DMS114 treated with DMSO at 0.1 percent for 48 hours (cell line): ENCODE data around the gene NATD1.
"Not testable (repeated sequence)": the region's sequence is repeated elsewhere in the genome, so short reads cannot be mapped to it uniquely, and the experiment has no call there.

ENCODE experiments used
- DNase-seq: peaks from one replicate; lab custom pipeline; 2025; ENCODE audit not compliant: unreplicated experiment; lab: John Stamatoyannopoulos, UW

NATD1 gene

DNA sequence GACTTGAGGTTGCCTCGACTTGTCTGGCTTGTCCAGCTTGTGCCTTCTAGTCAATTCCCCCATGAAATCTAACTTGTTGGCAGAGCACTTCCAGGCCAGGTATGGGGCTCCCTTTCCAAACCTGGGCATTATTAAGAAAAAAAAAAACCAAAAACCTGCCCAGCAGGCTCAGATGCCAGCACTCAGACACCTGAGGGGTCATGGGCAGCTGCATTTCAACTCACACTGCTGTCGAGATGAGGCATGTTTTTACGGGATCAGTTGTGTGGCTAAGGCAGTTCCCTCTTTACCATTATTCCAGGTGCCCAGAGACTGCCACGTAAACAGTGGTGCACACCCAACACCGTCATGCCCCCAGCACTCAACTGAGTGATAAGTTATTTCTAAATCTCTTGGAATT is 57.1 kb downstream of the NATD1 start:
- DNase-seq, result no peak

DNA sequence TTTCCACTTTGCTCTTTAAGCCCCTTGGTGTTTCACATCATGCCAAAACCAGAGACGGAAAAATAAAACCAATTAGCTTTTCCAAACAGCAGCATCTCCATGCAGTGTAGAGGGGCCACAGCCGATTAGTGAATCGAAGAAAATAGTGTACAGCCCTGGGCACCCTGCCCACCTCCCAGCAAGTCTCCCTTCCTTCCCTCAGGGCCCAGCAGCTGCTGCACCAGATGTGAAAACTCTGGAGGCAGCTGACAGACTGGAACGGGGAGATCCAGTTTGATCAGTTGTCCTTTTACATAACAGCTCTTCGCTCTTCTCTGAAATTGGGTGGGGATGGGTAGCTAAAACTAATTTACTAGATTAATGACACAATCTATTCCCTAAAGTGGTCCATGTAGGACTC is 58.5 kb downstream of the NATD1 start:
- DNase-seq, result no peak

DNA sequence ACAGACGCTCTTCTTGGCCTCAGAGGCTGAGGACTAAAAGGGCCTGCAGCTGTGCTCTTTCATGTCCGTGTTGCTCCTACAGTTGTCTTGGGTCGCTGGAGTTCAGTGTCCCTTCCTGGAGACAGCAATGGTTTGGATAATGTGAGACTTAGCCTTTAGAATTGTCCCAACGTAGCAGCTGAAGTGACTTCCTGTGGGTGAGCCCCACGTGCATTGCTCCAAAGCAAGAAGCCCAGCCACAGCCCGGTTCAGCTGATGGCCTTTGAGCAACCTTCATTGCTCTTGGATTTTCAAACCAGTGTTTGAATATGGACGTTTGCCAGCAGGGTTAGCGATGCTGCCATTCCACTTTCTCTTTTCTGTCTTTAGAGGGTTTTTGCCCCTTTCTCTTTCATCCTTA is 59.0 kb downstream of the NATD1 start:
- DNase-seq, result no peak

DNA sequence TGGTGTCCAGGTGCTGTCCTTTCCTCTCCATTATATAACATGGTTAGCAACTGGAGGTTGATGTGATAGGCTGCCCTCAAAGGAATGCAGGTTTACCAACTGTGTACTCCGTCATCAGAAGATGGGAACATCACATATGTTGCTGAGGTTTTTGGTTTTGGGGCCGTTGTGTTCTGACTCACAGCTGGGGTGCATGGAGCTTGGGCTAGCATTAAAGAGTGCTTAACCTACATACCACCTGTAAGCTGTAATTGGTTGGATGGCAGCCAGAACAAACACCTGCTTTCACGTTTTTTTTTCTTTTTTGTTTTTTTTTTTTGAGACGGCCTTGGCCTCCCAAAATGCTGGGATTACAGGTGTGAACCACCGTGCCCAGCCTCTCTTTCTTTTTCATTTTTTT is 60.2 kb downstream of the NATD1 start:
- no peak for DNase-seq

DNA sequence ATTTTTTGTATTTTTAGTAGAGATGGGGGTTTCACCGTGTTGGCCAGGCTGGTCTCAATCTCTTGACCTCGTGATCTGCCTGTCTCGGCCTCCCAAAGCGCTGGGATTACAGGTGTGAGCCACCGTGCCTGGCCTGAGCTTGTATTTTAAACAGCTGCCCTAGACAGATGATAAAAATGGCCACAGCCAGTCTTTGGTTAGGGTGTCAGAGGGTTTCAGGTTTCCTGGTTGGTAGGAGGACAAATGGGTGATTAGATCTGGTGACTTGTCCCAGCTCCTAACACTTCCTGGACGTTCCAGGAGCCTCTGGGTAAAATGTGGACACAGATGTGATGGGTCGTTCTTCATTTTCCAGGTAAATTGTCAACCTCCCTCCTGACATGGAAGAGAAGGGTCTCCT is 60.8 kb downstream of the NATD1 start:
- not testable (repeated sequence) for DNase-seq

DNA sequence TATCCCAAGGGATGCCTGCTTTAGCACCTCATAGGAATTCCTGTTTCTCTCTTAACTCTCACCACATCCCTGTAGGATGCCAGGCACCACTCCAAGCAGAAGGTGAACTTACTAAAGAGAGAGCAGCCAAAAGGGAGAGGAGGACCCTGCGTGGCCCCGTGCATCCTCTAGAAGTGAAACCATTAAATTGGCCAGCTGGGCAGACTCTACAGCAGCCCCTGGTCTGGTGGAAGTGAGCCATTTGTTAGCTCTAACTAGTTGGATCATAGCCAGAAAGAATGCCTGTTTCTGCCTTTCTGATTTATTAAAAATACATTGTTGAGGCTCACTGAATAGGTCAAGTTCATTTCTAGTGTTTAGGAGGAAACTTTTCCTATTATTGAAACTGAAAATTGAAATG is 61.5 kb downstream of the NATD1 start:
- no peak for DNase-seq

DNA sequence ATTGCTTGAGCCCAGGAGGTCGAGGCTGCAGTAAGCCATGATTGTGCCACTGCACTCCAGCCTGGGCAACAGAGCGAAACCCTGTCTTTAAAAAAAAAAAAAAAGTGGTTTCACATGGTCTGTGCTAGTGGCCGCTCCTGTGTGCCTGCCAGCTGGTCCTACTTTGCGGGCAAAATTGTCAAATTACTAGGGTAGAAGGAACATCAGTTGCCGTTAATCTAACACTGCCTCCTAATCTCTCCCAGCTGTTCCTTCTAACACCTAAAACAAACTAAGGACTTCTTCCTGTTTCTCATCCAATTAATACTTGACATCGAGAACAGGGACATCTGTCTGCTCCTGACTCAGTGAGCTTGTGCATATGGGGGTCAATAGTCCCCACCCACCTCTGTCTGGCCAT is 63.1 kb downstream of the NATD1 start:
- no peak for DNase-seq

DNA sequence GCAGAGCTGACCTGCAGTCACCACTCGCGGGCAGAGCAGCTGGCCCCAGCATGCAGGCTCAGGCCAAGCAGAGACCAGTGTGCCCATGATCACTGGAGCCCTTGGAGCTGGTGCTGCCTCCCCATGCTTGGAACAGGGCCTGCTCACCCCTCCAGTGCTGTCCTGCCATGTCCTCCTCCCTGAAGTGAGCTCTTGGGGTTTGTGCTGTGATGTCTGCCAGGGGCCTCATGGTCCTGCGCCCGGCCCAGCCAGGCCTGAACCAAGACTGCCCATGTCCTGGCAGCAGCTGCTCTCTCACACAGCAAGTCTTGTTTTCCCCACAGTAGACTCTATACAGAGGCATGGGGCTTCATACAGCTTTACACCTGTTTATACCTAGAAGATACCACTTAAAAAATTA is 63.8 kb downstream of the NATD1 start:
- DNase-seq, result no peak
